GM18526 (cell line): ENCODE data around the gene CYP46A1.

Source experiments
- POLR2A ChIP-seq: IDR thresholded peaks from 3 replicates; pipeline ENCODE4 v1.6.1; 2011; ENCODE audit not compliant: insufficient read length; ENCODE audit errors: extremely low read depth

Gene CYP46A1

DNA sequence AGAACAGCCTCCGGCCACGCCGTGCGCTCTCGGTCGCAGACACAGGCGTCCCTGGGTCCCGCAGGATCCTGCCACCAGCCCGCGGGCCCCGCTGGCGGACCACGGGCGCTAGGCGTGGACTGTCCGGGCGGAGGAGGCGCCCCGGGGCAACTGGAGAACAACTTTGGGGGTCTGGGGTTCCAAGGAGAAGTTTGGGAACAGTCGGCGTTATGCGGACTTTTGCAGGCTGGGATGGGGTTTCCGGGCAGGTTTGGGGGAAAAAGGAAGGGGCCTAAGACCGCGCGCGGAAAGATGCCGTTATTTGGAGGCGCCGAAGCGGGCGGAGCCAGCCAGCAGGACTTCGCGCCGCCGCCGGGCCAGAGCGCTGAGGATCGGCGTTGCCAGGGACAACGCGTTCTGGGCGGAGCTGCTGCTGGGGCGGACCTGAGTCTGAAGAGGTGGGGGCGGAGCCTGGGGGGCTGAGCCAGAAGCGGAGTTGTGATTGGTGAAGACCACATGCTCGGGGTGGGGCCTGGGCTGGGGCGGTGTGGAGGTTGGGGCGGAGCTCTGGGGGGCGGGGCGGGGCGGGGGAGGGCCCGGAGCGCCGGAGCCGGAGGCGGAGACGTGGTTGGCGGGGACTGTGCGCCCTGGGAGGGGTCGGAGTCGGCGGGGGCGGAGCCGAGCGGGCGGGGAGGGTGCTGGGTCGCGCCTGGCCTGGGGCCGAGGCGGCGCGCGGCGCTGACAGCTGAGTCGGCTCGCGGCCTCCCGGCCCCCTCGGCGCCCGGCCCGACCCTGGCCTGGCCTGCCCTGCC lies at the start of gene CYP46A1:
TSS of gene CYP46A1 (plus strand) at position 680 of the 791 bp plus-strand sequence. CDS start 120 bp downstream, outside the sequence.
- TF ChIP-seq POLR2A, result peak; percentile 40

DNA sequence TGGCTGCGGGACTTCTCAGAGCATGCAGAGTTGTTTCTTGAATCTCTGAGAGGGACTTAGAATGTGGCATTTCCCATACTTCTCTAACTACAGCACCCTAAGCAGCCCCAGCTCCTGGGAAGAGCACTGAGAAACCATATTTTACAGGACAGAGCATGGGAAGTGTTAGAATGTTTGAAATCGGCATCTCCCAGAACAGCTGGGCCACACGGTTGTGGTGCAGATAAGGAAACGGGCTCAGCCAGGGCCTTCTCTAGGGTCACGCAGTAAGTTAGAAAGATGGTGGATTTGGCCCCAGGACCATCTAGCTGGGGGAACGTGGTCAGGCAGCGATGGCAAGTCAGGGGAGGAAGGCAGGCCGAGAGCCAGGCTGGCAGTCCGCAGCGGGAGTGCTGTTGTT lies 49.7 kb upstream of the CYP46A1 start:
- TF ChIP-seq POLR2A, result no peak

DNA sequence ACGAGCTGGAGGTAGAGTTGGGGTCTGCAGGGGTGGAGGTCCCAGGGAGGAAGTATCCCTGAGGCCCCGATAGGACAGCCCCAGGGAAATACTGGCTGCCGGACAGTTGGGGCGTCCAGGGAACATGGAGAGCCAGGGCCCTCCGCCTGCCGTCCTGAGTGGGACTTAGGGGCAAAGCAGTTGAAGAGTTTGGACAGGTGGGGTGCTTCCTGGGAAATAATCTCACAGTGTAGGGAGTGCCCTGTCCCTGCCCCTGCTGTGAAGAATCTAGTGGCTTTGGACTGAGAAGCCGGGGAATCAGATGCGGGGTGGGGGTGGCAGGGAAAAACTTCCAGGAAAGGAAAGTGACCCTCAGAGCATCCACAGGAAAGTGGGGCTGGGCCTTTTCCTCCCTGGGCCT lies 49.0 kb upstream of the CYP46A1 start:
- TF ChIP-seq POLR2A, result no peak

DNA sequence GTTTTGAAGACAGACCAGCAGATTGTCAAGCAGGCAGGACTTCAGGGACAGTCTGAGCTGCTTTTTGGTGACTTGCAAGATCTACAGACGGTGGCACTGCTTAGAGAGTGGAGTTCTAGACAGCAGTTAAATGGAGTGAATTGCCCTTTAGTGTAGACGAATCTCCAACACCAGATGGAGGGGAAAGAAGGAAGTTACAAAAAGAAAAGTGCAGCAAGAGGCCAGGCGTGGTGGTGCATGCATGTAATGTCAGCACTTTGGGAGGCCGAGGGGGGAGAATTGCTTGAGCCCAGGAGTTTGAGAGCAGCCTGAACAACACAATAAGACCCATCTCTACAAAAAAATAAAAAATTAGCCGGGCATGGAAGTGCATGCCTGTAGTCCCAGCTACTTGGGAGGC lies 47.6 kb upstream of the CYP46A1 start:
- no peak for TF ChIP-seq POLR2A

DNA sequence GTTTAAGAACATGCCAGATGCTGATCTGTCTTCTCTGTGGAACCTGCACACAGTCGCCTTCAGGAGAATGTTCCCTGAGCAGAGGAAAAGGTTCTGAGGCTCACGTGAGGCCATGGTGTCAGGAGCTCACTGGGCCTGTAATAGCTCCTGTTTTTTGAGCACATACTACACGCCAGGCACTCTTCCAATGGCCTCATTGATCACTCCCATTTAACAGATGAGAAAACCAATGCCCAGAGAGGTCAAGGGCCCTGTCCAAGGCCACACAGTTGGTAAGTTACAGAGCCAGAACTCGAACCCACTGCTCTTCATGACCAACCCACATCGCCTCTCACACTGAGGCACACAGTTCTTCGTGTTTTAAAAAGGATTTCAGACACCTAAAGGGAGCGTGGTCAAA lies 46.5 kb upstream of the CYP46A1 start:
- TF ChIP-seq POLR2A, result no peak

DNA sequence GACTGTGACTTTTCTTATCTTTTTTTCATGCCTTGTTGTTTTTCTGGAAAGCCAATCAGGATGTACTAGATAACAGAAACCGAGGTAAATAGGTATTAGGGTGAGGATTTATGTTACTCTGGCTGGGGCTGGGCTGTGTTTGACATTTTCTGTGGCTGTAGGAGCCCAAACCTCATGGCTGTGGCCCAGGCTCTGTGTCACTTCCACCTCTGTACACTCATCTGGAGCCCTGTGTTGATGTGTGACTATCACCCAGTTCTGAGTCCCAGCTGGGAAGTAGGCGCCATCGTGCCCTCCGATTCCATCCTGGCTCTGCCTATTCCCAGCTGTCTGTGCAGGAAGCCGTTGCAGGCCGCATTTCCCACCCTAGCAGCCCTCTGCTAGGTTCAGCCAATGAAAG lies 40.8 kb upstream of the CYP46A1 start:
- no peak for TF ChIP-seq POLR2A

DNA sequence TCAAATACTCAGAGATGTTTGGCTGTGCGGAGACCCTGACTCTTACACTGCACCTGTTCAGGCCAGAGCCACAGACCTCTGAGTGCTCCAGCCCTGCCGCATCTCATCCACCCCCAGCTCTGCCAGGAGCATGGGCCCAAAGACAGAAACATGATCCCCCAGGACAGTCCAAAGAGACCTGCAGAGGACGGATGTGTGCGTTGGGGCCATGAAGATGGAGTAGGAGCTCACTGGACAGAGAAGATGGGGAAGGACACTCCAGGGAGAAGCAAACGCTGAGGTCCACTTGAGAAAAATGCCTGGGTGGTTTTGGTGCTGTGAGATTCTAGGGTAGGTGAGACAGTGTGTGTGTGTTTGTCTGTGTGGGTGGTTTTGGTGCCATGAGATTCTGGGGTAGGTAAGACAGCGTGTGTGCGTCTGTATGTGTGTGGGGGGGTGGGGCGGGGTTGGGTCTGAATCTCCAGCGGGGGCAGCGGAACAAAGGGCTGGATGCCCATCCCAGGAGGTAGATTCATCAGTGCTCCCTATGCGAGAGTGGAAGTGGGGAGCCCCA lies 40.0 kb upstream of the CYP46A1 start:
- TF ChIP-seq POLR2A, result no peak

DNA sequence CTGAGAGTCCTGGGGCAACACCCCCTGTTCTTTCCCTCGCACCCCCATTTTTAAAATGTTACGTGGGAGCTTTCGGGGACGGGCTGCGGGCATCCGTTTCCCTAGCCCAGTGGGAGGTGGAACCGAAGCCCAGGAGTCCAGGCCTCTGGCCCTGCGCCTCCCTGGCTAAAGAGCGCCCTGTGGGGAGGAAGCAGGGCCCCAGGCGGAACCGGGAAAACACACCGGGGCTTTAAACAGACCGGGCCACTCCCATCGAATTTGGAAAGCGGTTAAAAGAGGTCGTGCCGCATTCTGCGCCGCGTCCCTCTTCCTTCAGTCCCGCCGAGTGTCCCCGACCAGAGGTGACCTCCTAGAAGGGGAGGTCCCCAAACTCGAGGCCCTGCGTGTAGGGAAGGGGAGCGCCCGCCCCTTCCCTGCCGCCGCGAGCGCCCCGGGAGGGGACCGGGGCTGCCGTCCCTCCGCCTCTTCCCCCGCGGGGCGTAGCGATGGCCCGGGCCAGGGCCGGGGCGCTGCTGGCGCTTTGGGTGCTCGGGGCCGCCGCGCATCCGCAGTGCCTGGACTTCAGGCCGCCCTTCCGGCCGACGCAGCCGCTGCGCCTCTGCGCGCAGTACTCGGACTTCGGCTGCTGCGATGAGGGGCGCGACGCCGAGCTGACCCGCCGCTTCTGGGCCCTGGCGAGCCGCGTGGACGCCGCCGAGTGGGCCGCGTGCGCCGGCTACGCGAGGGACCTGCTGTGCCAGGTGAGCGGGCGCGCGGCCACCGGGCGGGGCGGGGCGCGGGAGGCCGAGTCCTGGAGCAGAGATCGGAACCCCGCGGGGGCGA lies 39.2 kb upstream of the CYP46A1 start, which contains the start of gene HHIPL1:
TSS of gene HHIPL1 (plus strand) at position 407 of the 822 bp plus-strand sequence. CDS start at position 486, 79 bp downstream.
- no peak for TF ChIP-seq POLR2A

DNA sequence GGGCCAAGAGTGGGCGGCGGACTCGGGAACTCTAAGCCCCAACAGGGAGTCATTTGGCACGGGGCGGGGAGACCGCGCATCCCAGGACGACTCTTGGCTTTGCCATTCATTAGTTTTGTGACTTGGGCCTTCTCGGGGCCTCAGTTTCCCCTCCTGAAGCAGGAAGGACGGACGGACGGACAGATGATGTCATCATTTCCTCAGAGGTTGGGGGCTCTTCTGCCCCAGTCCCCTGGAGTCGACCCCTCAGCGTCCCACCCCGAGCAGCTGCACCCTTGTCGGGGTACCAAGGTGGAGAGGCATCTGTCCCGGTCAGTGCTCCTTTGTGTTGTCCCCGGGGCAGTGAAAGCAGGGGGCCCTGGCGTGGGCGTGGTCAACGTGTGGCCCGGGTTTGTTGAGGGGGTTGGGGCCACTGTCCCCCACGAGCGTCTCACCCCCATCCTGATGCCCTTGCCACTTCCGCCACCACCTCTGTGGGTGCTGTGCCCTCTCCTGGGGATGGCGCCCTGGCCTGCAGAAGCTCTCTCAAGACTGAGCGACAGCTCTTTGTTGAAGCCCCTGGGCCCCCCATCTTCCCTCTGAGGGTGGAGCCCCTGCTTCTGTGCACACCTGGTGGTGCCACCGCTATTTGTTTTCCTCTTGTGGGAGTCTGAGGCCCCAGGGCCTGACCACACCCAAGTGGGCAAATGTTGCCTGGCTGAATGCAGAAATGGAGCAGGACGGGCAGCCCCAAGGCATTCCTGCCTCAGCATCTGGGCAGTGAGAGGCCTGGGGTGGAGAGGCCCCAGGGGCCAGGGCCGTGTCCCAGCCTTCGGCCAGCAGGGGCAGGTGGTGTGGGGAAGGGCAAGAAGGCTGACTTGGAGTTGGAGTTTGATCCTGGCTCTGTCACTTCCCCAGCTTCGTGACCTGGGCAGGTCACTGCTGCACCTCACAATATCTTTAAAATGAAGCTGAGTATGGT lies 38.3 kb upstream of the CYP46A1 start:
- TF ChIP-seq POLR2A, result no peak

DNA sequence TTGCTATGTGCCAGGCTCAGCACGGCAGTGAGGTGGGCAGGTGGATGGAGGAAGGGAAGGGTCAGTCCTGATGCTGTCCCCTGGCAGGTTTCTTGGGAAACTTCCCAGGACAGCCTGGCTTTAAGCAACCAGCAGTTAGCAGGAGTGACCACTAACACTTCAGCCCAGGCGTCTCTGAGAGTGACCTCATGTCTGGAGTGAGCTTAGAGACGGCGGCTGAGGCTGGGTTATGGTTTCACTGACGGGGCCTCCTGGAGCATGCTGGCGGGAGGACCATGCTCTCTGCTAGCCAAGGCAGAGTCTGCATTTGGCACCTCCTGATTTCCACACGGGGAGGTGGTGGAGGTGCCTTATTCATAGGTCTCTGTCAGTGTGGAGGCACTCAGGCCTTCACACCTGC lies 36.7 kb upstream of the CYP46A1 start:
- no peak for TF ChIP-seq POLR2A

DNA sequence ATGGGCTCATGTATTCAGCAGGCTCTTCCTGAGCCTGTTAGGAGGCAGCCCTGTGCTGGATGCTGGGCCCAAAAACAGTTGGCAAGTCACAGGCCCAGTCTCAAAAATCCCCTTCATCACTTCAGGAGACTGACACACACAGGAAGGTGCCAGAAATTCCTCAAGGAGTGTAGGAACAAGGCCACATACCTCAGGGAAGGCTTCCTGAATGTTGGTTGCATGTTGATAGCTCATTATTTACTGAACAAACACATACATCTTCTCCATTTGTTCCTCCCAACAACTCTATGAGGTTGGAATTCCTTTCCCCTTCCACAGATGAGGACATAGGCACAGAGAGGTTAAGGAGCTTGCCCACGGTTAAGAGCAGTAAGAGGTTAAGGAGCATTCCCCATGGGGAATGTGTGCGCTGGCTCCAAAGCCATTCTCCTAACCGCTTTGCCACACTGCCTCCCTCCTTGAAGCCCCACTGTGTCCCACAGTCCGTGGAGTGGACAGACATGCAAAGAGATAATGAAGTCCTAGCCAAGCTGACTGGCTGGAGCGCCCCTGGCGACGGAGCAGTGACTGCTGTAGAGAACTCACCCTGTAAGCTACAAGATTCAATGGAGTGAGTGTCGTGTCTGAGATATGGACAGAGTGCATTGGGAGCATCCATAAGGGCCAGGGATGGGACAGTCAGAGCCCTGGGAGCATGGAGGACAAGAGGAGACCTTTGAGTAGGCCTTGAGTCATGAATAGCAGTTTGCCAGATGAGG lies 35.9 kb upstream of the CYP46A1 start:
- no peak for TF ChIP-seq POLR2A

DNA sequence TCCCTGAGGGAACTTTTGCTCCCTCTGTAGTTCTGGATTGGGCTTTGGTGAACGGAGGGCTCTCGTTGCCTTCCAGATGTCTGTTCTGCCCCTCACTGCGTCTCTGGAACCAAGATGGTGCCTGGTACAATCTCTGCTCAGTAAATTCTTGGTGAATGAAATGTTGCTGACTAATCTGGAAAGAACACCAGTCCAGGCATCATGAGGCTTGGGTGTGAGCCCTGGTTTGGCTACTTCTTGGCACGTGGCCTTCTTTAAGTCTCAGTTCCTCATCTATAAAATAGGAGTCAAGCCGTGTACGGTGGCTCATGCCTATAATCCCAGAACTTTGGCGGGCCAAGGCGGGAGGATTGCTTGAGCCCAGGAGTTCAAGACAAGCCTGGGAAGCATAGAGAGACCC lies 34.9 kb upstream of the CYP46A1 start:
- no peak for TF ChIP-seq POLR2A

DNA sequence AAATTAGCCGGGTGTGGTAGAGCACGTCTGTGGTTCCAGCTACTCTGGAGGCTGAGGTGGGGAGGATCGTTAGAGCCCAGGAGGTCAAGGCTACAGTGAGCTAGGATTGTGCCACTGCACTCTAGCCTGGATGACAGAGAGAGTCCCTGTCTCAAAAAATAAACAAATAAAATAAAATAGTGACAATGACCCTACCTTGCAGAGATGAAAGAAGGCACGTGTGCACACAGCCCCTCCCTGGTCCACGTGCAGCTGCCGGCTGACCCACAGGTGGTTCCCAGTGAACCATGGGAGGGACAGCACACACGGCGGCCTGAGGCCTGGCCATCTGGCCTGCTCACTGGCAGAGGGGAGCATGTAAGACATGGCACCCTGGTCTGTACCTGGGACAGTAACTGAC lies 34.5 kb upstream of the CYP46A1 start:
- no peak for TF ChIP-seq POLR2A

DNA sequence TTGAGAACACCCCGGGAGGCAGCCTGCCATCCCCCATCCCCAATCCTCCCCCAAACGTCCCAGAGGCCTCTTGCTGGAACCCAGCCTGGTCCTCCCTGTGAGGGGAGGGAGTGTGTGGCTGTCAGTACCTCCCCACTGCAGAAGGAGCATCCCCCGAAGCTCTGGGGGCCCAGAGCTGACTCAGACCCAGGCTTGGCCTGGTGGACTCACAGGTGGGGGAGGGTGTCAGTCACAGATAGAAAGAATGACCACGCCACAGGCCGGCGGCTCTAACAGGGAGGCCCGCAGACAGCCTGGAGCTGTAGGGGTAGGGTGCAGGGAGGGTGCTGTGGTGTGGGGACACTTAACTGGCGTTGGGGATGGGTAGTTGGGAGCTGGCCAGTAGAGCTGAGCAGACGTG lies 33.9 kb upstream of the CYP46A1 start:
- TF ChIP-seq POLR2A, result no peak
